Smooth muscle cell (in vitro differentiated cells): ENCODE results near the gene ATL1. TPM values are rescaled to one million over a fixed set of nuclear protein-coding genes. Genes with fewer than 3 reads are reported as not detected.

Experiments used
- DNase-seq: peaks from one replicate; lab custom pipeline; 2025; ENCODE audit not compliant: unreplicated experiment; lab: John Stamatoyannopoulos, UW
- H2AFZ ChIP-seq: fragments of 200-600 bp; sonication (generic); 2 replicates; pipeline ENCODE4 v1.6.0; 2016; ENCODE audit warnings: antibody characterized with exemption, low read depth, mild to moderate bottlenecking
- H3F3A ChIP-seq: fragments of 200-600 bp; sonication (generic); 2 replicates; pipeline ENCODE4 v1.6.0; 2017; ENCODE audit warnings: antibody characterized with exemption, low read depth
- H3K27ac ChIP-seq: fragments of 200-600 bp; sonication (generic); 2 replicates; pipeline ENCODE4 v1.5.1; 2016; ENCODE audit warnings: low read depth, mild to moderate bottlenecking
- H3K27me3 ChIP-seq: fragments of 200-600 bp; sonication (generic); 2 replicates; pipeline ENCODE4 v1.6.1; 2016; ENCODE audit warnings: low read depth, mild to moderate bottlenecking
- H3K36me3 ChIP-seq: fragments of 200-600 bp; sonication (generic); 2 replicates; pipeline ENCODE4 v1.5.1; 2016; ENCODE audit warnings: low read depth
- H3K4me1 ChIP-seq: fragments of 200-600 bp; sonication (generic); 2 replicates; pipeline ENCODE4 v1.5.1; 2016; ENCODE audit warnings: low read depth
- H3K4me2 ChIP-seq: fragments of 200-600 bp; sonication (generic); 2 replicates; pipeline ENCODE4 v1.6.0; 2016; ENCODE audit warnings: mild to moderate bottlenecking
- H3K4me3 ChIP-seq: fragments of 200-600 bp; sonication (generic); 2 replicates; pipeline ENCODE4 v1.5.1; 2016; ENCODE audit warnings: mild to moderate bottlenecking
- H3K79me2 ChIP-seq: fragments of 200-600 bp; sonication (generic); 2 replicates; pipeline ENCODE4 v1.6.0; 2016; ENCODE audit warnings: low read depth, mild to moderate bottlenecking
- H3K9ac ChIP-seq: fragments of 200-600 bp; sonication (generic); 2 replicates; pipeline ENCODE4 v1.6.0; 2016; ENCODE audit warnings: low read depth
- H3K9me3 ChIP-seq: fragments of 200-600 bp; sonication (generic); replicated peaks from 2 replicates; pipeline ENCODE4 v1.5.1; 2016; ENCODE audit warnings: low read depth
- H4K20me1 ChIP-seq: fragments of 200-600 bp; sonication (generic); 2 replicates; pipeline ENCODE4 v1.6.0; 2016; ENCODE audit warnings: low read depth
- CTCF ChIP-seq: fragments of 200-600 bp; sonication (generic); IDR thresholded peaks from 2 replicates; pipeline ENCODE4 v1.5.1; 2017; ENCODE audit warnings: borderline replicate concordance, mild to moderate bottlenecking, antibody characterized with exemption; ENCODE audit not compliant: insufficient read depth, poor library complexity, severe bottlenecking
- WGBS: methylation state at CpG from one replicate; pipeline ENCODE4 v1.1.7; 2016; ENCODE audit warnings: low lambda C conversion rate; 5-methylcytosine and 5-hydroxymethylcytosine counted together
- polyA plus RNA-seq: library from polyadenylated mRNA; unstranded; fragments of >200 nt; fragmentation: Nextera tagmentation; extraction: Ambion mirVana; gene quantifications from 2 replicates; pipeline ENCODE4 v1.2.1, GENCODE V29; 2016
- total RNA-seq: library from RNA; depleted of rRNA; stranded (reverse); fragments of >200 nt; gene quantifications from 2 replicates; pipeline ENCODE4 v1.2.3, GENCODE V29; 2014

Gene ATL1
- total and polyA plus RNA-seq, 2 experiments from 2014 or later, result 1.5 to 2.1 TPM

GRCh38 chr14:50608302-50608851 is 48.4 kb downstream of the ATL1 start:
- Histone ChIP-seq H2AFZ (no peak overlapping the region), H3K4me1 (no peaks in the 10 kb centered on the region), H4K20me1 (no peaks in the 10 kb centered on the region), H3K27ac (no peak overlapping the region), H3K9me3 (no peaks in the 10 kb centered on the region), H3K27me3 (no peaks in the 10 kb centered on the region), H3K36me3 (no peaks in the 10 kb centered on the region), H3F3A (no peaks in the 10 kb centered on the region), H3K4me2 (no peak overlapping the region), H3K9ac (no peak overlapping the region), H3K4me3 (no peak overlapping the region), H3K79me2 (no peaks in the 10 kb centered on the region)
- WGBS, result 95% methylated on average over 1 of the region's 1 CpG
- no peak for TF ChIP-seq CTCF
- DNase-seq, result no peak

GRCh38 chr14:50610465-50610864 is 50.5 kb downstream of the ATL1 start:
- Histone ChIP-seq H3K4me3 (no peak overlapping the region), H3K4me2 (no peak overlapping the region), H3K9me3 (no peaks in the 10 kb centered on the region), H3K36me3 (no peaks in the 10 kb centered on the region), H3K27me3 (no peaks in the 10 kb centered on the region), H3K9ac (no peak overlapping the region), H4K20me1 (no peaks in the 10 kb centered on the region), H2AFZ (no peak overlapping the region), H3K79me2 (no peaks in the 10 kb centered on the region), H3K27ac (no peak overlapping the region), H3K4me1 (no peaks in the 10 kb centered on the region), H3F3A (no peaks in the 10 kb centered on the region)
- 95% methylated on average over 1 of the region's 1 CpG for WGBS
- TF ChIP-seq CTCF, result no peak
- no peak for DNase-seq

- WGBS, result 97% methylated on average over 3 of the region's 3 CpGs
- TF ChIP-seq CTCF, result no peak
- H2AFZ ChIP-seq, result no peak overlapping the region
Observed at GRCh38 chr14:50612806-50613205, 52.9 kb downstream of the ATL1 start.

GRCh38 chr14:50615056-50615455 is 55.1 kb downstream of the ATL1 start:
- H3K4me2 ChIP-seq, result no peak overlapping the region
- no peak for TF ChIP-seq CTCF
- H4K20me1 ChIP-seq, result no peaks in the 10 kb centered on the region
- no peaks in the 10 kb centered on the region for H3K36me3 ChIP-seq
- no peak for DNase-seq
- WGBS, result 69% methylated on average over 4 of the region's 4 CpGs
- H3F3A ChIP-seq, result no peaks in the 10 kb centered on the region
- no peaks in the 10 kb centered on the region for H3K4me1 ChIP-seq
- H3K27ac ChIP-seq, result no peak overlapping the region
- no peak overlapping the region for H3K9ac ChIP-seq
- H2AFZ ChIP-seq, result no peak overlapping the region
- H3K4me3 ChIP-seq, result no peak overlapping the region
- H3K79me2 ChIP-seq, result no peaks in the 10 kb centered on the region
- no peaks in the 10 kb centered on the region for H3K9me3 ChIP-seq
- H3K27me3 ChIP-seq, result no peaks in the 10 kb centered on the region

More at GRCh38 chr14:50612806-50613205, 52.9 kb downstream of the ATL1 start:
- no peak for DNase-seq
- no peaks in the 10 kb centered on the region for H3K9me3 ChIP-seq
- H3K79me2 ChIP-seq, result no peaks in the 10 kb centered on the region
- H3K36me3 ChIP-seq, result no peaks in the 10 kb centered on the region
- no peaks in the 10 kb centered on the region for H4K20me1 ChIP-seq
- H3K4me3 ChIP-seq, result no peak overlapping the region
- no peak overlapping the region for H3K4me2 ChIP-seq
- H3F3A ChIP-seq, result no peaks in the 10 kb centered on the region
- H3K27me3 ChIP-seq, result no peaks in the 10 kb centered on the region
- no peaks in the 10 kb centered on the region for H3K4me1 ChIP-seq
- no peak overlapping the region for H3K9ac ChIP-seq
- H3K27ac ChIP-seq, result no peak overlapping the region
